HepG2 (cell line): ENCODE data around the gene CD40. TPM values are rescaled to one million over a fixed set of nuclear protein-coding genes. Genes with fewer than 3 reads are reported as not detected.

Experiments
- ATAC-seq: fragments of 200-7000 bp; cut with Tn5 transposase; 3 replicates; pipeline ENCODE4 v1.9.1; 2020; ENCODE audit warnings: mild to moderate bottlenecking, moderate library complexity
- BruUV-seq: library from RNA; stranded (reverse); fragments of 400-500 nt; replicated peaks from 2 replicates; lab custom pipeline; 2021; lab: Mats Ljungman, UMichigan
- CTCF ChIA-PET: fragments of 300-600 bp; formaldehyde crosslinking; extraction: SDS; loops from one replicate; lab custom pipeline; 2021; ENCODE audit warnings: low total read pairs, inconsistent platforms, low intra/inter-chr PET ratio; lab: Yijun Ruan, JAX
- POLR2A ChIA-PET: fragments of 350-600 bp; sonication (Branson Sonifier 250); formaldehyde crosslinking; loops from one replicate; lab custom pipeline; 2020; ENCODE audit warnings: antibody characterized with exemption, inconsistent platforms; lab: Yijun Ruan, JAX
- DNase-seq: peaks from one replicate; pipeline ENCODE4 v3.0.0-alpha.2; 2015; ENCODE audit warnings: low spot score
- FAIRE-seq: peaks from 3 replicates; lab custom pipeline; 2011; peaks lifted over from hg19 to GRCh38; lab: Jason Lieb, UNC
- H2AFZ ChIP-seq: one replicate; pipeline ENCODE4 v1.6.1; 2011; ENCODE audit warnings: low read length, inconsistent platforms
- H3K27ac ChIP-seq: fragments of 300-600 bp; 3 replicates; pipeline ENCODE4 v1.8.0; 2011; ENCODE audit warnings: mixed run types, mild to moderate bottlenecking, mixed read lengths, low read length, inconsistent platforms; ENCODE audit not compliant: insufficient read depth; ENCODE audit errors: extremely low read length
- H3K27me3 ChIP-seq, 2 experiments: fragments of 200-600 bp in 1 of 2; 2 replicates in 1 of 2; 3 replicates in 1 of 2; pipeline versions ENCODE4 v1.6.0 to v1.8.0; 2011; ENCODE audit warnings: low read length in 2 of 2, mild to moderate bottlenecking in 2 of 2, moderate library complexity in 2 of 2, inconsistent platforms in 1 of 2; ENCODE audit not compliant: insufficient read depth in 2 of 2, control insufficient read depth in 1 of 2
- H3K36me3 ChIP-seq, 2 experiments: fragments of 200-600 bp in 1 of 2; replicated peaks in 1 of 2; 2 replicates in 1 of 2; 3 replicates in 1 of 2; pipeline versions ENCODE4 v1.5.1 to v1.8.0; 2011; ENCODE audit warnings: low read length in 2 of 2, inconsistent platforms in 1 of 2; ENCODE audit not compliant: insufficient read depth in 2 of 2, control insufficient read depth in 1 of 2
- H3K4me1 ChIP-seq: 2 replicates; pipeline ENCODE4 v1.5.1; 2012; ENCODE audit warnings: low read length, inconsistent platforms; ENCODE audit not compliant: insufficient read depth
- H3K4me2 ChIP-seq: 2 replicates; pipeline ENCODE4 v1.6.0; 2011; ENCODE audit warnings: low read depth, low read length, inconsistent platforms
- H3K4me3 ChIP-seq, 3 experiments: fragments of 200-600 bp in 1 of 3; sonication (generic), shearing (Covaris generic) in 1 of 3; replicated peaks in 1 of 3; 2 replicates each; pipeline ENCODE4 v1.5.1; 2011 to 2016; ENCODE audit warnings: low read length in 3 of 3, inconsistent platforms in 2 of 3, low read depth in 2 of 3, mild to moderate bottlenecking in 2 of 3, control low read depth in 1 of 3, mixed read lengths in 1 of 3; ENCODE audit not compliant: insufficient read depth in 1 of 3
- H3K79me2 ChIP-seq: one replicate; pipeline ENCODE4 v1.6.1; 2011; ENCODE audit warnings: low read length, inconsistent platforms; ENCODE audit not compliant: insufficient read depth
- H3K9ac ChIP-seq: 2 replicates; pipeline ENCODE4 v1.6.0; 2011; ENCODE audit warnings: mild to moderate bottlenecking, low read depth, low read length, inconsistent platforms; ENCODE audit not compliant: insufficient read depth
- H3K9me3 ChIP-seq: 2 replicates; pipeline ENCODE4 v1.5.1; 2012; ENCODE audit warnings: mild to moderate bottlenecking, low read length
- H4K20me1 ChIP-seq: 2 replicates; pipeline ENCODE4 v1.6.0; 2011; ENCODE audit warnings: inconsistent platforms, mild to moderate bottlenecking, low read length, moderate library complexity; ENCODE audit not compliant: insufficient read depth
- DMTF1 ChIP-seq: sonication (generic); formaldehyde crosslinking; IDR thresholded peaks from 2 replicates; pipeline ENCODE4 v1.4.0; 2020; ENCODE audit warnings: mild to moderate bottlenecking, missing genetic modification reagents
- GATAD1 ChIP-seq: IDR thresholded peaks from 2 replicates; pipeline ENCODE4 v1.6.1; 2016; ENCODE audit warnings: missing genetic modification reagents, missing compliant biosample characterization
- KLF13 ChIP-seq: sonication (generic); formaldehyde crosslinking; IDR thresholded peaks from 2 replicates; pipeline ENCODE4 v1.4.0; 2020; ENCODE audit warnings: mild to moderate bottlenecking, missing genetic modification reagents
- PAWR ChIP-seq: sonication (generic); formaldehyde crosslinking; IDR thresholded peaks from 2 replicates; pipeline ENCODE4 v1.4.0; 2020; ENCODE audit warnings: missing genetic modification reagents, mild to moderate bottlenecking, borderline replicate concordance
- REPIN1 ChIP-seq: sonication (generic); formaldehyde crosslinking; IDR thresholded peaks from 2 replicates; pipeline ENCODE4 v1.8.0; 2022; ENCODE audit warnings: missing genetic modification reagents, low read depth, mild to moderate bottlenecking, borderline replicate concordance
- TEF ChIP-seq: sonication (generic); formaldehyde crosslinking; IDR thresholded peaks from 2 replicates; pipeline ENCODE4 v1.5.0; 2020; ENCODE audit warnings: missing genetic modification reagents
- ZNF142 ChIP-seq: sonication (generic); formaldehyde crosslinking; IDR thresholded peaks from 2 replicates; pipeline ENCODE4 v1.4.0; 2020; ENCODE audit warnings: missing genetic modification reagents
- ZNF598 ChIP-seq: sonication (generic); formaldehyde crosslinking; IDR thresholded peaks from 2 replicates; pipeline ENCODE4 v1.5.1; 2020; ENCODE audit warnings: mild to moderate bottlenecking, missing genetic modification reagents, borderline replicate concordance
- ZNF746 ChIP-seq: sonication (generic); formaldehyde crosslinking; IDR thresholded peaks from 2 replicates; pipeline ENCODE4 v1.8.0; 2022; ENCODE audit warnings: mild to moderate bottlenecking, missing genetic modification reagents
- ZSCAN25 ChIP-seq: sonication (generic); formaldehyde crosslinking; IDR thresholded peaks from 2 replicates; pipeline ENCODE4 v1.8.0; 2022; ENCODE audit warnings: mild to moderate bottlenecking, missing genetic modification reagents
- WGBS: methylation state at CpG from one replicate; pipeline ENCODE4 v1.1.6; 2017; ENCODE audit warnings: low lambda C conversion rate; 5-methylcytosine and 5-hydroxymethylcytosine counted together
- in situ Hi-C: cut with HindIII; loops from 2 replicates; pipeline ENCODE4 v1.10.0; 2017; ENCODE audit warnings: low pct_unique_long_range_greater_than_20kb; ENCODE audit not compliant: extremely low pct_ligation_motif_present
- intact Hi-C: fragments of 100-400 bp; cut with micrococcal nuclease; formaldehyde crosslinking; loops from one replicate; pipeline ENCODE4 v1.10.0; 2022; ENCODE audit not compliant: unreplicated experiment
- polyA plus RNA-seq, 8 experiments: library from polyadenylated mRNA; depleted of rRNA in 3 of 8; stranded (reverse) in 7 of 8; unstranded in 1 of 8; fragments of >200 nt; fragmentation: Illumina TruSeq in 4 of 8; extraction: Trizol in 4 of 8; gene quantifications; 2 replicates each; pipeline versions ENCODE4 v1.2.1 to v1.2.3, GENCODE V29; 2011 to 2016; ENCODE audit warnings: low read depth in 4 of 8, missing spikeins in 1 of 8, mixed read lengths in 1 of 8; ENCODE audit not compliant: insufficient read depth in 1 of 8
- total RNA-seq, 5 experiments: library from RNA; depleted of rRNA; stranded (reverse); fragments of >200 nt; fragmentation: Illumina TruSeq; extraction: Trizol; gene quantifications; 2 replicates each; pipeline ENCODE4 v1.2.3, GENCODE V29; 2016; ENCODE audit warnings: low read depth in 1 of 5

Gene CD40
- total and polyA plus RNA-seq, 2 of the 13 experiments (the other 11 are each of a cell fraction or from before 2014, with no cell fraction given), result 4.6 to 13.4 TPM

- Histone ChIP-seq H3K27me3 (peaks cover 4 to 36% of the 10 kb centered on the region in 2 experiments; a peak in 4 of 5 replicates), H3K9ac (no peak overlapping the region), H3K27ac (no peak overlapping the region), H3K9me3 (no peaks in the 10 kb centered on the region; the same call in 1 of the 2 replicates), H4K20me1 (no peaks in the 10 kb centered on the region), H3K79me2 (no peaks in the 10 kb centered on the region), H2AFZ (no peak overlapping the region), H3K4me1 (no peaks in the 10 kb centered on the region), H3K4me2 (no peak overlapping the region), H3K4me3 (no peak overlapping the region)
- POLR2A ChIA-PET, result no interaction called here
- intact Hi-C loops (no loop called here), in situ Hi-C loops (no loop called here)
- ATAC-seq, result no peak
- no peak for FAIRE-seq
- 11% methylated on average over 6 of the region's 6 CpGs for WGBS
- TF ChIP-seq PAWR (CRISPR knock-in tag), result no peak
- no peak for TF ChIP-seq ZNF746
- TF ChIP-seq TEF (CRISPR knock-in tag), result no peak
- TF ChIP-seq, all 625 proteins: peak for 0
- no peaks in the 10 kb centered on the region for H3K36me3 ChIP-seq
- CTCF ChIA-PET, result no interaction called here
- no TSS peak for BruUV-seq
- DNase-seq, result no peak
Measured at GRCh38 chr20:46107061-46107460, 11.1 kb upstream of the CD40 start.

GRCh38 chr20:46108435-46108841, 9.7 kb upstream of the CD40 start:
- intact Hi-C loops, result no loop called here
- no peak for FAIRE-seq
- no peaks in the 10 kb centered on the region for H4K20me1 ChIP-seq
- no peak overlapping the region for H3K4me2 ChIP-seq
- no peaks in the 10 kb centered on the region for H3K79me2 ChIP-seq
- H3K27ac ChIP-seq, result no peak overlapping the region
- H3K9me3 ChIP-seq, result no peaks in the 10 kb centered on the region
- no peak overlapping the region for H3K9ac ChIP-seq
- DNase-seq, result no peak
- in situ Hi-C loops, result no loop called here
- H3K4me1 ChIP-seq, result no peaks in the 10 kb centered on the region
- H3K4me3 ChIP-seq, result no peak overlapping the region
- no peak for ATAC-seq
- no TSS peak for BruUV-seq
- POLR2A ChIA-PET, result no interaction called here
- H3K36me3 ChIP-seq, result no peaks in the 10 kb centered on the region
- CTCF ChIA-PET, result no interaction called here
- 21% methylated on average over 5 of the region's 5 CpGs for WGBS
- H3K27me3 ChIP-seq, result peaks cover 7 to 41% of the 10 kb centered on the region in 2 experiments; a peak in 4 of 5 replicates
- no peak overlapping the region for H2AFZ ChIP-seq
- TF ChIP-seq ZSCAN25 (CRISPR knock-in tag) (no peak), ZNF598 (no peak), DMTF1 (no peak), ZNF142 (no peak), KLF13 (CRISPR knock-in tag) (no peak), GATAD1 (CRISPR knock-in tag) (no peak), REPIN1 (CRISPR knock-in tag) (no peak)
